ENCODE data around the gene KAT2A. TPM values are rescaled to one million over a fixed set of nuclear protein-coding genes. Genes with fewer than 3 reads are reported as not detected.

The KAT2A gene
- polyA plus RNA-seq, 4 donors = 45.7 to 78.4 (median 61.9) TPM

DNA sequence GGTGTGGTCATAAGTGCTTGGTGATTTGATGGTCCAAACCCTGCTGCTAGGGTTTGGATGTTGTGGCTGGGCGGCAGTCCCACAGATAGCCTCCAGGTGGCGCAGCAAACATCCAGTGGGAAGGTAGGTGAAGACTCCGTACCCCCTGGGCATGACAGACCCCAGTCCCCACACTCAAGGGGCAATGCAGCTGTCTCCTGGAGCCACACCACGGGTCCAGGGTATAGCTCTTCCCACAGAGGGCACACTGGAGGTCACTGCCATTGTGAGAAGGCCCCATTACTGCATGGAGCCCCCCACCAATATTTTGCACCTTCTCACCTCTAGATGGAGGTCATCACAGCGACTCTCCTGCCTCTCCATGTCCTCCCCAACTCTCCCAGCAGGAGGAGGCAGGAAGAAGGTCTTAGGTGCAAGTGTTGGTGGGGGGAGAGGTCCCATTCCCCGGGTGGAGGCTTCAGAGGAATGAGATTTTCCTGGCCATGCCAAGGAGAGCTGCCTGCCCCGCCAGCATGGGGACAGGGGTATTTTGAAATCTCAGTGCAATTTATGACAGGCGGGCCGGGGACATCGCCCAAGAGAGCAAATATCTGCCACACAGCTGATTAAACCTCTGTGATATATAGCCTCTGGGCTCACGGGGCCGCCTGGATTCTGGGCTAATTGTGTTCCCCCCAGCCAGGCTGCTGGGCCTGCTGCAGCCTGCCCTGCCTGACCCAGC, 53.6 kb downstream of the KAT2A start:
- no peak for DNase-seq (ENCODE audit: low read depth in 4 of 4, low spot score in 2 of 4)

DNA sequence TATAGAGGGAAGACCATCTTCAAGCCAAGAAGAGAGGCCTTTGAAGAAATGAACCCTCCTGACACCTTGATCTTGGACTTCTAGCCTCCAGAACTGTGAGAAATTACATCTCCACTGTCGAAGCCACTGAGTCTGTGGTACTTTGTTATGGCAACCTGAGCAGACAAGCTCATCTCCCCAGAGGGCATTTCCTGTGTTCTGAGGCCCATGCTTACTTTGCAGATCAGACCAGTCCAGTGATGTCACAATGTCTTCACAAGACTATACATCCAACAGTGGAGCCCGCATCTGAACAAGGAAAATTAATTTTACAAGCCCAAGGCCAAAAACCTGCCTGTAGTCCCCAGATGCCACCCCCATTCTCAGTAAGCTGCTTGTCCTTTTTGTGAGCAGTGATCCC, 56.0 kb downstream of the KAT2A start:
- no peak for DNase-seq (ENCODE audit: low read depth in 4 of 4, low spot score in 2 of 4)

Other genes with a start within 250 kb of the KAT2A start
- 10 to 100 TPM; 84.7 to 90.6 (median 86.7) TPM for gene ACLY, start 202.4 kb downstream of the KAT2A start, polyA plus RNA-seq (ENCODE audit: insufficient read length in 4 of 4)
- gene ODAD4, start 190.8 kb downstream of the KAT2A start, polyA plus RNA-seq (ENCODE audit: insufficient read length in 4 of 4) = 1 to 10 TPM; 6.4 to 8.5 (median 7.5) TPM
- gene CNP, start 154.6 kb downstream of the KAT2A start, polyA plus RNA-seq (ENCODE audit: insufficient read length in 4 of 4) = 10 to 100 TPM; 64.6 to 87.5 (median 73.3) TPM
- 100 to 1,000 TPM; 122 to 167 (median 156) TPM for gene DNAJC7, start 103.9 kb downstream of the KAT2A start, polyA plus RNA-seq (ENCODE audit: insufficient read length in 4 of 4)
- 10 to 100 TPM; 49.4 to 62.2 (median 56.2) TPM for gene NKIRAS2, start 101.3 kb downstream of the KAT2A start, polyA plus RNA-seq (ENCODE audit: insufficient read length in 4 of 4)
- gene C17orf113, start 70.8 kb downstream of the KAT2A start, polyA plus RNA-seq (ENCODE audit: insufficient read length in 4 of 4) = 1 to 10 TPM; 3.6 to 6.4 (median 4.9) TPM
- gene ZNF385C, start 22.9 kb downstream of the KAT2A start, polyA plus RNA-seq (ENCODE audit: insufficient read length in 4 of 4) = 10 to 100 TPM in 1 of 4 donors, 1 to 10 TPM in 3; 5.2 to 10.0 (median 6.8) TPM
- 10 to 100 TPM in 2 of 4 donors, 1 to 10 TPM in 2; 8.9 to 11.2 (median 9.8) TPM for gene DHX58, start 8.7 kb downstream of the KAT2A start, polyA plus RNA-seq (ENCODE audit: insufficient read length in 4 of 4)
- under 1 TPM; 0.14 to 0.56 (median 0.34) TPM for gene HSPB9, start 1.4 kb upstream of the KAT2A start, polyA plus RNA-seq (ENCODE audit: insufficient read length in 4 of 4)
- gene RAB5C, start 33.6 kb upstream of the KAT2A start, polyA plus RNA-seq (ENCODE audit: insufficient read length in 4 of 4) = 100 to 1,000 TPM; 126 to 170 (median 151) TPM
- gene KCNH4, start 59.8 kb upstream of the KAT2A start, polyA plus RNA-seq (ENCODE audit: insufficient read length in 4 of 4) = under 1 TPM; 0.03 to 0.09 (median 0.06) TPM
- under 1 TPM in 1 of 4 donors, not detected in 3; 0.41 TPM for gene HCRT, start 64.1 kb upstream of the KAT2A start, polyA plus RNA-seq (ENCODE audit: insufficient read length in 4 of 4)
- 10 to 100 TPM; 11.2 to 22.9 (median 19.7) TPM for gene GHDC, start 73.1 kb upstream of the KAT2A start, polyA plus RNA-seq (ENCODE audit: insufficient read length in 4 of 4)
- gene STAT5B, start 155.0 kb upstream of the KAT2A start, polyA plus RNA-seq (ENCODE audit: insufficient read length in 4 of 4) = 10 to 100 TPM; 35.4 to 56.5 (median 47.8) TPM
- 1 to 10 TPM; 5.5 to 8.7 (median 7.4) TPM for gene STAT5A, start 167.1 kb upstream of the KAT2A start, polyA plus RNA-seq (ENCODE audit: insufficient read length in 4 of 4)